Large intestine (tissue), 3 donors: ENCODE data around the gene SLC66A1. TPM values are rescaled to one million over a fixed set of nuclear protein-coding genes. Genes with fewer than 3 reads are reported as not detected.

Experiments
- DNase-seq, 2 donors: peaks; one replicate each; pipeline versions ENCODE4 v3.0.0 to v3.0.0-alpha.2; 2013
- H3K27ac ChIP-seq: one replicate; pipeline ENCODE4 v1.5.1; 2013; ENCODE audit warnings: low read length
- H3K27me3 ChIP-seq: 2 replicates; pipeline ENCODE4 v1.6.1; 2013; ENCODE audit warnings: low read length; ENCODE audit not compliant: control insufficient read depth, insufficient read depth
- H3K36me3 ChIP-seq: 2 replicates; pipeline ENCODE4 v1.6.1; 2013; ENCODE audit warnings: low read length; ENCODE audit not compliant: control insufficient read depth, insufficient read depth
- H3K4me1 ChIP-seq: one replicate; pipeline ENCODE4 v1.6.1; 2013; ENCODE audit warnings: low read length; ENCODE audit not compliant: control insufficient read depth, insufficient read depth
- H3K4me3 ChIP-seq: one replicate; pipeline ENCODE4 v1.5.1; 2013; ENCODE audit warnings: low read length
- H3K9me3 ChIP-seq: one replicate; pipeline ENCODE4 v1.6.1; 2013; ENCODE audit warnings: mild to moderate bottlenecking, low read depth, low read length, moderate library complexity; ENCODE audit not compliant: control insufficient read depth
- WGBS: methylation state at CpG from one replicate; pipeline ENCODE4 v1.1.5; 2013; ENCODE audit warnings: low lambda C conversion rate; ENCODE audit not compliant: insufficient coverage; 5-methylcytosine and 5-hydroxymethylcytosine counted together
- polyA plus RNA-seq: library from polyadenylated mRNA; unstranded; fragments of 120-200 nt; gene quantifications from one replicate; pipeline ENCODE4 v1.2.1, GENCODE V29; 2013

Gene SLC66A1
- polyA plus RNA-seq, 1 donor = 21.5 TPM

DNA sequence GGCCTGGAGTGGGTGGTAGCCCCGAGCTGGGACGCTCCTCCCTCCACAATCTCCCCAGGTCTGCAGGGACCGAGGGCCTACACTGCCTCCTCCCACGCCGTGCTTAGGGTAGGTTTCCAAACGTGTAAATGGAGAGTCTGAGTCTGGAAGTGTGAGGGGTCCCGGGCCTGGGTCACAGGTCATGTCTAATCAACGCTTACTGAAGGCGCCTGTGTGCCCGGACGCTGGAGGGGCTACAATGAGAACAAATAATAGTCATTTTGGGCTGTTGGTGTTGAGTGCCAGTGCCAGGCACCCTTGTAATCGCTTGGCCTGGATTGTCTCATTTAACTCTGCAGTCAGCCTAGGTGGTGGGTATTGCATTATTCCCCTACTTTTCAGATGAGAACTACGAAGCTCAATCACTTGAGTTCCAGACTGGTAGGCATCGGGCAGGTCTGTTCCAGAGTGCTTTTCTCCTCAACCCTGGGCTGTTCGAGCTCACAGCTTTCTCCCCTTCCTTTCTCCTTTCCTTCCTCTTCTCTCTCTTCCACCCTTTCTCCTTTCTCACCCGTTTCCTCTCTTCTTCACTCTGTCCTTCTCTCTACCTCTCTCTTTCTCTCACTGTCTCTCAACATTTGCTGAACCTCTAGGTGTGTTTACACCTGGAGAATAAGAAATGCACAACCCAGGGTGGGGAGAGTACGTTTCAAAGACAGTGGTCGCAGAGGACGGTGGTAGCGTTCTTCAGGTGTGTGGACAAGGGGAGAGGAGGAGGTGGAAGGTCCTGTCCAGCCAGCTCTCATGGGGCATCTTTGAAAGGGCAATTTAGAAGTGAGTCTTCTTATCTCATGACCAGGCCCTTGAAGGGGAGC is 883 bp downstream of the SLC66A1 start:
- DNase-seq = no peak
- Histone ChIP-seq H3K27ac (peak overlapping the region; percentile 82), H3K9me3 (no peaks in the 10 kb centered on the region), H3K4me3 (peak overlapping the region; percentile 88), H3K4me1 (peaks cover 28% of the 10 kb centered on the region), H3K36me3 (peaks cover 29% of the 10 kb centered on the region), H3K27me3 (no peaks in the 10 kb centered on the region)
- WGBS = 86% methylated on average over 2 of the region's 20 CpGs

DNA sequence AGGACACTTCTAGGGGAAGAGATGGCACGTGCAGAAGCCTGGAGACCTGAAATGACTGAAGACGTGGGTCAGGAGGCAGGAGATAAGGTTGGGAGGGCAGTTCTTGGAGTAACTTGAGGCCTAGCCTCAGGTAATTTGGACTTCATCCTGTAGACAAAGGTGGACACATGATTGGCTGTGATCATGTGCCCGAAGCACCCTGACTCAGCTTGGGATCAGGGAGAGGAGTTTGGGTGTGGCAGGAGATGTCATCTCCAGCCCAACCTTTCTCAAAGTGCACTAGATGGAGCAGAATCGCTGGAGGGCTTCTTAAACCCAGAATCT is 1.5 kb downstream of the SLC66A1 start:
- H3K36me3 ChIP-seq = peaks cover 29% of the 10 kb centered on the region
- no peak overlapping the region for H3K4me3 ChIP-seq
- H3K27ac ChIP-seq = peak overlapping the region; percentile 82
- no CpG with 5 or more reads among the region's 4 CpGs for WGBS
- no peaks in the 10 kb centered on the region for H3K9me3 ChIP-seq
- no peaks in the 10 kb centered on the region for H3K27me3 ChIP-seq
- peak; percentile 80 to 84 for DNase-seq
- peaks cover 22% of the 10 kb centered on the region for H3K4me1 ChIP-seq

DNA sequence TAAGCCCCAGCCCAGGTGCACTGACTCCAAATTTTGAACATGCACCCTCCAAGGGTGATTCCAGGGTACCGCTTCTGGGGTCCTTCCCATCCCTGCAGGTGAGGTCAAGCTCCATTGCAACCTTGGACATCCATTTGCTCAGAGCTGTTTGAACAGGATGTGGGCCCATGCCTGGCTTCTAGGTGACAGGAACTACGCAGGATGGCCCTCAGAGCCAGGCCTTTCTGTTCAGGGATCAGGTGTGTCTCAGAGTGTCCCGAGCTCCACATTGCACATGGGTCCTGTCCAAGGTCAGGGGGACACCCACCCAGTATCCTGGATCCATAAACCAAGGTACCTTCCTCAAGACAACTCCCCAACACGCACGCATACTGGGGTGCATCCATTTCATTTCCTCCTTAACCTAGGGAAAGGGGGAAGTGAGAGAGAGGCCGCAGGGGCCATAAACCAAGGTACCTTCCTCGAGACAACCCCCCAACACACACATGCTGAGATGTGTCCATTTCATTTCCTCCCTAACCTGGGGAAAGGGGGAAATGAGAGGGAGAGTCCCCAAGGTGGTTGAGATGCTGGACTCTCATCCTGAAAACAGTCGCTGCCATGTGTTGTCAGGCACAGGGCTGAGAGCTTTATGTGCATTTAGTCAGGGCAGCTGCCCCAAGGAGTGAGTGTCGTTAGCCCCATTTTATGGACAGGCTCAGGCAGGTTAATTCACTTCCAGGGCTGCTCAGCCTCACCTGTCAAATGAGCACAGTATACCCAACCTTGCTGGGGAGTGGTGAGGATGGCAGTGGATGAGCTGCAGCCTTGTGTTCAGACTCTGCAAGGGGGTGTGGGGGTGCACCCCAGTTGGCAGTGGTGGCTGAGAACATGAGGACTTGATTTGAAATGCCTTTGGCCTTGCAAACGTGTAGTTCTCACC is 2.1 kb downstream of the SLC66A1 start:
- WGBS = no CpG with 5 or more reads among the region's 10 CpGs
- H3K27me3 ChIP-seq = no peaks in the 10 kb centered on the region
- no peaks in the 10 kb centered on the region for H3K9me3 ChIP-seq
- DNase-seq = no peak
- peaks cover 29% of the 10 kb centered on the region for H3K36me3 ChIP-seq
- peaks cover 21% of the 10 kb centered on the region for H3K4me1 ChIP-seq
- H3K4me3 ChIP-seq = no peak overlapping the region
- peak overlapping the region; percentile 60 for H3K27ac ChIP-seq

DNA sequence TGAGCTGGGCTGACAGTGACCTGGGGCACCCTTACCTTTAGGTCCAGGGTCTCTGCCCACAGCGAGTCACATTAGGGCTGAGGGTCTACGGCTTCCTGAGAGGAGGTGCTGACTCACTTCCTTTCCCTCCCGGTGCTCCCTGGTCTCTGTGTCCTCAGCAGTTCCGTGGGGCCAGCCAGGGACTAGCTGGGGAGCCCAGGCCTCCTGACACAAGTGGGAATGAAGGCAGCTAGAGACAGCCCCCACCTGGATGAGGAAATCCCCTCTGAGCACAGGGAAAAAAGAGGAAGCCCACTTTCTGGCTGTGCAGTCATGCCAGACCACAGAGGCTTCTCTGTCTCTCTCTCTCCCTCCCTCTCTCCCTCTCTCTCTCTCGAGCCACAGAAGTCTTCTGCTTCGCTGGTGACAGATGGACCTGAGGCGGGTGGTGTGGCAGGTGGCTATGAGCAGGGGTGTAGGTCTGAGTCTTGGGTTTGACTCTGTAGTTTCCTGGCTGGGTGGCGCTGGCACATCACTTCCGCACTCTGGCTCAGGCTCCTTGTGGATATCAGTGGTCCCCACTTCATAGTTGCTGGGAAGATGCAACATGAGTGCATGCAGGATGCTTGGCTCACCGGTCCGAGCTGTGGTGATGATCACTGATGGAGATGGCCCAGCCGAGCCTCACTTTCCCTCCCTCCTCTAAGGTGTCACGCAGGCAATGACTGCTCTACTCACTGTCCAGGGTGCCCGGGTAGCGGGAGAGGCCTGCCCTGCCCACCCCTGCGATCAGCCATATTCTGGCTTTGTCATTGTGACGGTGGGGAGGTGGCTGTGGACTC is 3.5 kb downstream of the SLC66A1 start:
- DNase-seq = no peak
- Histone ChIP-seq H3K9me3 (no peaks in the 10 kb centered on the region), H3K36me3 (peaks cover 29% of the 10 kb centered on the region), H3K4me3 (no peak overlapping the region), H3K27ac (no peak overlapping the region), H3K4me1 (peaks cover 19% of the 10 kb centered on the region), H3K27me3 (no peaks in the 10 kb centered on the region)
- no CpG with 5 or more reads among the region's 17 CpGs for WGBS

DNA sequence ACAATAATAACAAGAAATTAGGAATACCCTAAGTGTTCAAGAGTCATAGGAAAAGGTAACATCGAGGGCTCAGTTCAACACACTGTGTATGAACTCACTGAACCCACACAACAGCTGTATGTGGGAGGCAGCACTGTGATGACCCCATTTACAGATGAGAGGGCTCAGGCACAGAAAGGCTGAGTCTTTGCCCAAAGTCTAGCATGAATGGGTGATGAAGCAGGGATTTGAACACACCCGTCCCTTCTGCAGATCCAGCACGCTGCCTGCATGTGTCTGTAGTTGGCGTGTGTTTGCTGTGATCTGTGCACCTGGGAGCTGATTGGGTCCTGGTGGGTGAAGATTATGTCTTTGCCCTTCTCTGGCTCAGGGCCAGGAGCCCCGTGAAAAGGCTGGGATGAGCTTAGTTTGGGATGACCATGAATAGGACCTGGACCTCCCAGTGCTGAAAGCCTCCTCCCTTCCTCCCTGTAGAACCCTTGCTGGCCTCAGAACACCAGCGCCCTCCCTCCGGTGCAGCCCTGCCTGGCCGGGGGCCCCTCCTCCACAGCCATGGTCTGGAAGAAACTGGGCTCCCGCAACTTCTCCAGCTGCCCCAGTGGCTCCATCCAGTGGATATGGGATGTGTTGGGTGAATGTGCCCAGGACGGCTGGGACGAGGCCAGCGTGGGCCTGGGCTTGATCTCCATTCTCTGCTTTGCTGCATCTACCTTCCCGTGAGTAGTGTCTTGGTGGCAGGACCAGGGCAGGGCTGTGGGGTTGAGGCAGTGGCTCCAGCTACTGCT is 5.2 kb downstream of the SLC66A1 start:
- peaks cover 16% of the 10 kb centered on the region for H3K4me1 ChIP-seq
- WGBS = no CpG with 5 or more reads among the region's 13 CpGs
- no peaks in the 10 kb centered on the region for H3K9me3 ChIP-seq
- DNase-seq = no peak
- H3K4me3 ChIP-seq = no peak overlapping the region
- peaks cover 39% of the 10 kb centered on the region for H3K36me3 ChIP-seq
- H3K27ac ChIP-seq = no peak overlapping the region
- H3K27me3 ChIP-seq = no peaks in the 10 kb centered on the region

DNA sequence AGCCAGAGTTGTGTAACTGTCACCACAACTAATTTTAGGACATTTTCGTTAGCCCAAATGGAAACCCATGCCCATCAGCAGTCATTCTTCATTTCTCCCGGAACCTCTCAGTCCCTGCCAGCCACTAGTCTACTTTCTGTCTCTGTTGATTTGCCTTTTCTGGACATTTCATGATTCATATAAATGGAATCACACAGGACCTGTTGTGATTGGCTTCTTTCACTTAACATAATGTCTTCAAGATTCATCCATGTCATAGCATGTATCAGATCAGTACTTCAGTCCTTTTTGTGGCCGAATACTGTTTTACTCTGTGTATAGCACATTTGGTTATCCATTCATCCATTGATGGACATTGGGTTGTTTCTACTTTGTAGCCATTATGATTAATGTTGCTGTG is 7.1 kb downstream of the SLC66A1 start:
- no peaks in the 10 kb centered on the region for H3K9me3 ChIP-seq

DNA sequence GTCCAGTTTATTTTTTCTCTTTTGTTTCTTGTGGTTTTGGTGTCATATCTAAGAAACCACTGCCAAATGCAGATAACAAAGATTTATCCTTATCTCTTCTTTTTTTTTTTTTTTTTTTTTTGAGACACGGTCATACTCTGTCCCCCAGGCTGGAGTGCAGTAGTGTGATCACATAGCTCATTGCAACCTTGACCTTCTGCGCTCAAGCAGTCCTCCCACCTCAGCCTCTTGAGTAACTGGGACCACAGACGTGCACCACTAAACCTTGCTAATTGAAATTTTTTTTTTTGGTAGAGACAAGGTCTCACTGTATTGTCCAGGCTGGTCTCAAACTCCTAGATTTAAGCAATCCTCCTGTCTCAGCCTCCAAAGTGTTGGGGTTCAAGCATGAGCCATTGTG is 8.9 kb downstream of the SLC66A1 start:
- no peak overlapping the region for H3K27ac ChIP-seq
- H3K36me3 ChIP-seq = peaks cover 63% of the 10 kb centered on the region
- no peak overlapping the region for H3K4me3 ChIP-seq
- DNase-seq = no peak
- no peaks in the 10 kb centered on the region for H3K27me3 ChIP-seq
- H3K9me3 ChIP-seq = no peaks in the 10 kb centered on the region
- H3K4me1 ChIP-seq = no peaks in the 10 kb centered on the region
- no CpG with 5 or more reads among the region's 3 CpGs for WGBS

More for the DNA sequence above, 7.1 kb downstream of the SLC66A1 start:
- peaks cover under 1% of the 10 kb centered on the region for H3K4me1 ChIP-seq
- no peak overlapping the region for H3K27ac ChIP-seq
- no peaks in the 10 kb centered on the region for H3K27me3 ChIP-seq
- no peak overlapping the region for H3K4me3 ChIP-seq
- peaks cover 49% of the 10 kb centered on the region for H3K36me3 ChIP-seq
- no peak for DNase-seq
- no CpG with 5 or more reads among the region's 3 CpGs for WGBS

DNA sequence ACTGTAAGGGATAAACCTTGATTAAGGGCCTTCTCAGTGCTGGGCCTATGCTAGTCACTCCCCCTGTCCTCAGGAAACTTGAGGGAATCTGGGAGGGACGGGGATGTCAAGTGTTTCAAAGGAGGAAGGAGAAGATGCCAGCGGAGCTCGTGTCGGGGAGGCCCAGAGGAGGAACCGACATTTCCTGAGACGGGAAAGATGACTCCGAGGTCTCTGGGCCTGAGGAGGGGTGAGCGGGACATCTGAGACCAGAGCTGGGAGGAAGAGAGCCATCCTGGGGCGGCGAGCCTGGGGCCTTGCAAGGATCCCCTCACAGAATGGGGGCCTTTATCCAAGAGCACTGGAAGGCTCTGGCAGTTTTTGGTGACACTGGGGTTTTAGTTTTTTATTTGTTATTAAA is 10.4 kb downstream of the SLC66A1 start:
- Histone ChIP-seq H3K9me3 (no peaks in the 10 kb centered on the region), H3K27ac (no peak overlapping the region), H3K27me3 (no peaks in the 10 kb centered on the region), H3K36me3 (peaks cover 70% of the 10 kb centered on the region), H3K4me1 (no peaks in the 10 kb centered on the region), H3K4me3 (no peak overlapping the region)
- no peak for DNase-seq
- no CpG with 5 or more reads among the region's 10 CpGs for WGBS

DNA sequence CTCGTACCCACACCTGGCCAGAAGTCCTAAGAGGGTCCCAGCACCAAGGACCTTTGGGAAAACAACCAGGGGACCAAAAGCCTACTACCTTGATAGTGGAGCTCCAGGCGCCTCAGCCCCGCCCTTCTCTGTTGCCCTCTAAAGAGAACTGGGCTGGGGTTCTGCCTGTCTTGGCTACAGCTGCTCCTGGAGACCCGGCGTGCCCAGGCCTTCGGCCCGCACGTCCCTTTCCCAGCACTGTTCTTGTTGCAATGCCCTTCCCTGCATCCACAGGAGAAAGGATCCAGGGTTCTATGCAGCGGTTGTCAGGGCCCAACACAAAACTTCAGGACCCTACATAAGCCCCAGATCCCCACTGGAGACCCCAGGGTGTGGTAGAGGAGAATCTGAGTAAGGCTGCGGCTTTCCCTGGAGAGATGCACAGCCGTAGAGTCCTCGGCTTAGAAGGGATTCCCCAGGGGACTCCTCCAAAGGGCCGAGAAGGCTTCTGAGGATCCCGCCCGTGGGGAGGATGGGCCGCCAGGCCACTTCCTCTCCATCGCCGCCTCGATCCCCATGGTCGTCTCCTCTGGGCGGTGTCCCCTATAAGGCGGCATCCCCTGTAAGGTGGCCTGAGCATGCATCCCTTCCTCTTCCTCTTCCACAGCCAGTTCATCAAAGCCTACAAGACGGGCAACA is 12.0 kb downstream of the SLC66A1 start:
- no peak overlapping the region for H3K4me3 ChIP-seq
- H3K4me1 ChIP-seq = no peaks in the 10 kb centered on the region
- peaks cover 68% of the 10 kb centered on the region for H3K36me3 ChIP-seq
- WGBS = no CpG with 5 or more reads among the region's 23 CpGs
- DNase-seq = no peak
- H3K27me3 ChIP-seq = no peaks in the 10 kb centered on the region
- H3K27ac ChIP-seq = no peak overlapping the region
- H3K9me3 ChIP-seq = no peaks in the 10 kb centered on the region
